Caco-2 (cell line): ENCODE results near the gene PPP2R2D. TPM values are rescaled to one million over a fixed set of nuclear protein-coding genes. Genes with fewer than 3 reads are reported as not detected.

ENCODE experiments used
- BruUV-seq: library from RNA; stranded (reverse); fragments of 400-500 nt; replicated peaks from 2 replicates; lab custom pipeline; 2021; lab: Mats Ljungman, UMichigan
- CTCF ChIA-PET: fragments of 300-600 bp; sonication (Branson Sonifier 250); formaldehyde crosslinking; loops from one replicate; lab custom pipeline; 2022; ENCODE audit warnings: antibody characterized with exemption; lab: Charles Lee
- POLR2A ChIA-PET: fragments of 300-600 bp; sonication (Branson Sonifier 250); formaldehyde crosslinking; loops from one replicate; lab custom pipeline; 2022; ENCODE audit warnings: antibody characterized with exemption; lab: Charles Lee
- DNase-seq, 2 experiments: peaks; one replicate each; pipeline versions ENCODE4 v3.0.0 to v3.0.0-alpha.2; 2020 to 2022
- H3K27me3 ChIP-seq: replicated peaks from 2 replicates; pipeline ENCODE4 v1.6.0; 2011; ENCODE audit warnings: low read length; ENCODE audit not compliant: control insufficient read depth, insufficient read depth
- H3K36me3 ChIP-seq: 2 replicates; pipeline ENCODE4 v1.5.1; 2011; ENCODE audit warnings: low read length; ENCODE audit not compliant: control insufficient read depth, insufficient read depth
- H3K4me1 ChIP-seq: fragments of 250-450 bp; sonication (Bioruptor Pico); 2 replicates; pipeline ENCODE4 v1.5.1; 2020; ENCODE audit warnings: mild to moderate bottlenecking
- H3K4me3 ChIP-seq: 2 replicates; pipeline ENCODE4 v1.5.1; 2011; ENCODE audit warnings: low read depth, mild to moderate bottlenecking, control low read depth, low read length
- H3K9me3 ChIP-seq: fragments of 250-450 bp; sonication (Bioruptor Pico); 2 replicates; pipeline ENCODE4 v1.5.1; 2020; ENCODE audit warnings: mild to moderate bottlenecking, moderate library complexity
- H3K27ac Mint-ChIP-seq: one replicate; pipeline ENCODE4 v1.8.0; 2022; ENCODE audit warnings: mixed read lengths; ENCODE audit not compliant: unreplicated experiment
- H3K27me3 Mint-ChIP-seq: one replicate; pipeline ENCODE4 v1.8.0; 2022; ENCODE audit warnings: mixed read lengths; ENCODE audit not compliant: insufficient read depth, unreplicated experiment
- H3K36me3 Mint-ChIP-seq: one replicate; pipeline ENCODE4 v1.8.0; 2022; ENCODE audit warnings: mild to moderate bottlenecking, mixed read lengths; ENCODE audit not compliant: insufficient read depth, unreplicated experiment
- H3K4me1 Mint-ChIP-seq: one replicate; pipeline ENCODE4 v1.8.0; 2022; ENCODE audit warnings: low read depth, mixed read lengths; ENCODE audit not compliant: unreplicated experiment
- H3K4me3 Mint-ChIP-seq: one replicate; pipeline ENCODE4 v1.8.0; 2022; ENCODE audit warnings: mild to moderate bottlenecking, moderate library complexity, mixed read lengths; ENCODE audit not compliant: unreplicated experiment
- H3K9me3 Mint-ChIP-seq: one replicate; pipeline ENCODE4 v1.8.0; 2022; ENCODE audit warnings: mixed read lengths; ENCODE audit not compliant: unreplicated experiment
- CTCF ChIP-seq, 2 experiments: fragments of 200-600 bp in 1 of 2; IDR thresholded peaks; 1 replicate in 1 of 2; 2 replicates in 1 of 2; pipeline versions ENCODE4 v1.5.1 to v1.8.0; 2011 to 2022; ENCODE audit warnings: antibody characterized with exemption in 1 of 2, control low read depth in 1 of 2, inconsistent platforms in 1 of 2, low read depth in 1 of 2, low read length in 1 of 2, mild to moderate bottlenecking in 1 of 2, moderate library complexity in 1 of 2; ENCODE audit not compliant: insufficient read depth in 1 of 2, severe bottlenecking in 1 of 2, unreplicated experiment in 1 of 2
- intact Hi-C: fragments of 100-400 bp; cut with micrococcal nuclease; formaldehyde crosslinking; loops from one replicate; pipeline ENCODE4 v1.10.0; 2022; ENCODE audit not compliant: unreplicated experiment
- total RNA-seq: library from RNA; stranded (reverse); gene quantifications from 2 replicates; pipeline ENCODE4 v1.2.3, GENCODE V29; 2022

Gene PPP2R2D
- total RNA-seq, 1 experiment from 2014 or later: 34.4 TPM

GRCh38 chr10:131852823-131853609, 47.8 kb upstream of the PPP2R2D start:
- Mint-ChIP-seq H3K36me3 (no peaks in the 10 kb centered on the region), H3K4me3 (no peak overlapping the region), H3K9me3 (peaks cover 11% of the 10 kb centered on the region), H3K27ac (no peak overlapping the region), H3K4me1 (no peaks in the 10 kb centered on the region), H3K27me3 (peaks cover 7% of the 10 kb centered on the region)
- no peak overlapping the region for H3K4me3 ChIP-seq
- intact Hi-C loops: no loop called here
- BruUV-seq: no TSS peak
- ChIA-PET POLR2A (no interaction called here), CTCF (no interaction called here)
- TF ChIP-seq CTCF (IDR thresholded peaks at IDR 0.05; ENCODE audit: insufficient read depth in 1 of 2, low read depth in 1 of 2, low read length in 1 of 2, severe bottlenecking in 1 of 2, unreplicated experiment in 1 of 2): no peak
- DNase-seq: peak in 1 of 2 experiments; percentile 12
- no peaks in the 10 kb centered on the region for H3K9me3 ChIP-seq
- no peaks in the 10 kb centered on the region for H3K36me3 ChIP-seq
- H3K27me3 ChIP-seq: no peaks in the 10 kb centered on the region
- no peaks in the 10 kb centered on the region for H3K4me1 ChIP-seq

GRCh38 chr10:131853610-131853964, 47.2 kb upstream of the PPP2R2D start:
- no peaks in the 10 kb centered on the region for H3K9me3 ChIP-seq
- Mint-ChIP-seq H3K36me3 (no peaks in the 10 kb centered on the region), H3K9me3 (peaks cover 11% of the 10 kb centered on the region), H3K27ac (no peak overlapping the region), H3K27me3 (peaks cover 9% of the 10 kb centered on the region), H3K4me1 (no peaks in the 10 kb centered on the region), H3K4me3 (no peak overlapping the region)
- ChIA-PET CTCF (no interaction called here), POLR2A (no interaction called here)
- no peaks in the 10 kb centered on the region for H3K27me3 ChIP-seq
- DNase-seq: no peak
- intact Hi-C loops: no loop called here
- BruUV-seq: no TSS peak
- H3K36me3 ChIP-seq: no peaks in the 10 kb centered on the region
- H3K4me1 ChIP-seq: no peaks in the 10 kb centered on the region
- no peak overlapping the region for H3K4me3 ChIP-seq
- no peak for TF ChIP-seq CTCF (IDR thresholded peaks at IDR 0.05; ENCODE audit: insufficient read depth in 1 of 2, low read depth in 1 of 2, low read length in 1 of 2, severe bottlenecking in 1 of 2, unreplicated experiment in 1 of 2)

GRCh38 chr10:131854579-131855335, 46.1 kb upstream of the PPP2R2D start:
- Histone ChIP-seq H3K4me3 (no peak overlapping the region), H3K27me3 (no peaks in the 10 kb centered on the region), H3K36me3 (no peaks in the 10 kb centered on the region), H3K4me1 (no peaks in the 10 kb centered on the region), H3K9me3 (no peaks in the 10 kb centered on the region)
- Mint-ChIP-seq H3K4me1 (no peaks in the 10 kb centered on the region), H3K4me3 (no peak overlapping the region), H3K9me3 (peaks cover 11% of the 10 kb centered on the region), H3K27ac (no peak overlapping the region), H3K36me3 (no peaks in the 10 kb centered on the region), H3K27me3 (peaks cover 10% of the 10 kb centered on the region)
- BruUV-seq: no TSS peak
- intact Hi-C loops: no loop called here
- POLR2A ChIA-PET: no interaction called here
- CTCF ChIA-PET: no interaction called here
- no peak for TF ChIP-seq CTCF (IDR thresholded peaks at IDR 0.05; ENCODE audit: insufficient read depth in 1 of 2, low read depth in 1 of 2, low read length in 1 of 2, severe bottlenecking in 1 of 2, unreplicated experiment in 1 of 2)
- DNase-seq: peak in 1 of 2 experiments; percentile 21
